IPS DF 4.7 (cell line): ENCODE data around the gene LHPP.

ENCODE experiments used
- DNase-seq: peaks from one replicate; pipeline ENCODE4 v3.0.0-alpha.2; 2013; ENCODE audit warnings: low spot score; ENCODE audit errors: extremely low read depth

Gene LHPP

GRCh38 chr10:124520558-124521428, 59.2 kb downstream of the LHPP start:
- no peak for DNase-seq

- no peak for DNase-seq
Observed at GRCh38 chr10:124521429-124521871, 59.8 kb downstream of the LHPP start.

- DNase-seq = no peak
Observed at GRCh38 chr10:124522131-124522932, 60.7 kb downstream of the LHPP start.

GRCh38 chr10:124522933-124523871, 61.6 kb downstream of the LHPP start:
- no peak for DNase-seq

GRCh38 chr10:124523901-124524300, 62.3 kb downstream of the LHPP start:
- no peak for DNase-seq

GRCh38 chr10:124524991-124525653, 63.5 kb downstream of the LHPP start:
- DNase-seq = no peak

- DNase-seq = no peak
Observed at GRCh38 chr10:124525751-124526600, 64.4 kb downstream of the LHPP start.

- no peak for DNase-seq
Observed at GRCh38 chr10:124526621-124527267, 65.1 kb downstream of the LHPP start.

- no peak for DNase-seq
Observed at GRCh38 chr10:124527874-124528395, 66.3 kb downstream of the LHPP start.

- DNase-seq = no peak
Observed at GRCh38 chr10:124529661-124530214, 68.1 kb downstream of the LHPP start.

GRCh38 chr10:124530215-124530665, 68.6 kb downstream of the LHPP start:
- DNase-seq = no peak

- DNase-seq = no peak
Observed at GRCh38 chr10:124530816-124531215, 69.2 kb downstream of the LHPP start.

GRCh38 chr10:124532106-124532641, 70.6 kb downstream of the LHPP start:
- DNase-seq = no peak

GRCh38 chr10:124532788-124533187, 71.2 kb downstream of the LHPP start:
- no peak for DNase-seq

GRCh38 chr10:124533266-124533665, 71.6 kb downstream of the LHPP start:
- DNase-seq = no peak

GRCh38 chr10:124534231-124534798, 72.7 kb downstream of the LHPP start:
- DNase-seq = no peak

GRCh38 chr10:124534826-124535601, 73.4 kb downstream of the LHPP start:
- DNase-seq = no peak
